ENCODE measurements around the gene OR8J3.
"Not testable (repeated sequence)": the region's sequence is repeated elsewhere in the genome, so short reads cannot be mapped to it uniquely, and the experiment has no call there.

OR8J3 gene, protein sequence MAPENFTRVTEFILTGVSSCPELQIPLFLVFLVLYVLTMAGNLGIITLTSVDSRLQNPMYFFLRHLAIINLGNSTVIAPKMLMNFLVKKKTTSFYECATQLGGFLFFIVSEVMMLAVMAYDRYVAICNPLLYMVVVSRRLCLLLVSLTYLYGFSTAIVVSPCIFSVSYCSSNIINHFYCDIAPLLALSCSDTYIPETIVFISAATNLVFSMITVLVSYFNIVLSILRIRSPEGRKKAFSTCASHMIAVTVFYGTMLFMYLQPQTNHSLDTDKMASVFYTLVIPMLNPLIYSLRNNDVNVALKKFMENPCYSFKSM

GRCh38 chr11:56140151-56140661 is at the start of gene OR8J3:
Gene OR8J3 (minus strand): TSS chr11:56140201. CDS start chr11:56137718, 2,483 bp downstream.
- no peak for DNase-seq

DNA sequence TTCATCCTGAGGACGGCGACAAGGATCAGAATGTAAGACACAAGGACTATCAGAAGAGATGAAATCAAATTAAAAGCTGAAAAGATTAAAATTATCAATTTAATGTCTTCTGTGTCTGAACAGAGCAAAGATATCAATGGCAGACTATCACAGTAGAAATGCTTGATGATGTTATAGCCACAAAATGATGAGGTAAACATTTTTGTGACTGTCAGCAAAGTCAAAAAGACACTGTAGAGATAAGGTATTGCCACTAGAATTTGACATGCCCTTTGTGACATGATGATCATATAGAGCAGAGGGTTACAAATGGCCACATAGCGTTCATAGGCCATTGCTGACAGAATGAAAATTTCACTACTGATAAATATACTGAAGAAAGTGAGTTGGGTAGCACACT is 48.6 kb upstream of the OR8J3 start:
- DNase-seq, result no peak

DNA sequence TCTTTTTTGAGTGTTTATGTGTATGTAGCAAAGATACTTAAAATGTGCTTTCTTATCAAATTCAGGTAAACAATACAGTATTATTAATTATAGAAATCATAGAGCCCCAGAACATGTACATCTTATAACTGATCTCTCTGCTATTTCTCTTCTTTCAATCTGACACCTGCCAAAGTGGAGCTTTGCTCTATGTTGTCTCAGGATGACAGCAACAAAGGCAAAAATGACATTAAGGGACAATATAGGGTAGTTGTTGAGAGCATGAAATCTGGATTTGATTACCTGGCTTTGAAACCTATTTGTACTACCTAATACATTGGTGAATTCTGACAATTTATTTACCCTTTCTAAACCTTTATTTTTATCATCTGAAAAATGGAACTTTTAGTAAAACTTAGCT is 43.5 kb upstream of the OR8J3 start:
- no peak for DNase-seq

DNA sequence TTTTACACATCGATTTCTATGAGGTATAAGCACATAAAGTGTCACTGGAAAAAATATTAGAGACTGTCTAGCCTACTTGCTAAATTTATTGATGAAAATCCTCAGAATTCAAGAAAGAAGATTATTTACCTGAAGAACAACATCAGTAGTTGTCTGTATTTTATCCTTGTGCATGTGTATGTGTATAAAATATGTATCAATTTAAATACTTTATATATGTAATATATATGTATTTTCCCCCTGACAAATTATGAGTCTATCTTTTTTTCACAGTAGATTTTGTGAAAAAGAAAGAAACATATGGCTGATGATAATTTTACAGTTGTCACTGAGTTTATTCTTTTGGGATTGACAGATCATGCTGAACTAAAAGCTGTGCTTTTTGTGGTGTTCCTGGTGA is 36.3 kb upstream of the OR8J3 start, which contains the start of gene OR5J2:
OR5J2 (plus strand) TSS at position 301 of the 400 bp plus-strand sequence; CDS start at position 301, 0 bp downstream.
- no peak for DNase-seq

GRCh38 chr11:56172256-56172830 is 32.3 kb upstream of the OR8J3 start:
- DNase-seq, result no peak

GRCh38 chr11:56163804-56164203 is 23.8 kb upstream of the OR8J3 start:
- no peak for DNase-seq

DNA sequence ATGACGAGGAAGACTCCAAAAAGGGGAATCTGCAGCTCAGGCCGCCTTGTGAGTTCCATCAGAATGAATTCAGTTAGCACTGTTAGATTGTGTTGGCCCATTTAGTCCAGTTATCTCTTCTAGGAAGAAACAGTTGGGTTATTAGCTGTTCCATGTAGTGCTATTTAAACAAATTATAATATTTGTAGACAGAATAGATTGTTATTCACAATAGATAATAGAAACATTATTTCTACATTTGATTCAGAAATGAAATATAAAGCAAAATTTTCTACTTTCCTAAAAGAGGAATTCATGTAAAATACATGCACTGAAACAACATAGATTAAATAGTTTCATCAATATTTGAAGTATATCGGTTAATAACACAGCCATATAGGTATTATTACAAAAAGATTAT is 20.2 kb upstream of the OR8J3 start, which contains the start of gene OR8K5:
OR8K5 (minus strand) TSS at position 101 of the 400 bp plus-strand sequence; CDS start at position 101, 0 bp downstream.
- no peak for DNase-seq

GRCh38 chr11:56152333-56152732 is 12.3 kb upstream of the OR8J3 start:
- DNase-seq, result no peak

DNA sequence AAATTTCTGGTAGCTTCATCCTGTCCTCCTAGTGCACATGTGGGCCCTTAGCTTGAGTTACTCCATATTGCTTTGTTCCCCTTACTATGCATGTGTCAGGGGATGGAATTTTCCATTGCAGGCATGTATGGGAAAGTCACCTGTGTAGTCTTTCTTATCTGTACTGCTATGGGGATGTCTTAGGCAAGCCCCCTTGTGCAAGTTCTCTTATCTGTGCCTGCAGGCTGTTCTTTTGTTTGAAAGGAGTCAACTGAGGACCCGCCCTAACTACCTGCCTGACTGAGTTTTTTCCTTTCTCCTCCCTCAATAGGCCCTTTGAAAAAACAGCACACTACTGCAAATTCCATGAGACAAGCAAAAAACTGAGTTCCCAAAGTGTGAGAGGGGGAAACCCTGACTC is 11.4 kb upstream of the OR8J3 start:
- DNase-seq, result no peak

DNA sequence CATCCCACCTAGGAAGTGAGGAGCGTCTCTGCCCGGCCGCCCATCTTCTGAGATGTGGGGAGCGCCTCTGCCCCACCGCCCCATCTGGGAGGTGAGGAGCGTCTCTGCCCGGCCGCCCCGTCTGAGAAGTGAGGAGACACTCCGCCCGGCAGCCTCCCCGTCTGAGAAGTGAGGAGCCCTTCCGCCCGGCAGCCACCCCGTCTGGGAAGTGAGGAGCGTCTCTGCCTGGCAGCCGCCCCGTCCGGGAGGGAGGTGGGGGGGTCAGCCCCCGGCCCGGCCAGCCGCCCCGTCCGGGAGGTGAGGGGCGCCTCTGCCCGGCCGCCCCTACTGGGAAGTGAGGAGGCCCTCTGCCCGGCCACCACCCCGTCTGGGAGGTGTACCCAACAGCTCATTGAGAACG is 3.7 kb upstream of the OR8J3 start:
- not testable (repeated sequence) for DNase-seq

GRCh38 chr11:56122073-56122472 is 17.9 kb downstream of the OR8J3 start, which contains the start of gene OR8H3:
Gene OR8H3 (plus strand): TSS chr11:56122373. CDS start chr11:56122373, 0 bp downstream.
- DNase-seq, result no peak

DNA sequence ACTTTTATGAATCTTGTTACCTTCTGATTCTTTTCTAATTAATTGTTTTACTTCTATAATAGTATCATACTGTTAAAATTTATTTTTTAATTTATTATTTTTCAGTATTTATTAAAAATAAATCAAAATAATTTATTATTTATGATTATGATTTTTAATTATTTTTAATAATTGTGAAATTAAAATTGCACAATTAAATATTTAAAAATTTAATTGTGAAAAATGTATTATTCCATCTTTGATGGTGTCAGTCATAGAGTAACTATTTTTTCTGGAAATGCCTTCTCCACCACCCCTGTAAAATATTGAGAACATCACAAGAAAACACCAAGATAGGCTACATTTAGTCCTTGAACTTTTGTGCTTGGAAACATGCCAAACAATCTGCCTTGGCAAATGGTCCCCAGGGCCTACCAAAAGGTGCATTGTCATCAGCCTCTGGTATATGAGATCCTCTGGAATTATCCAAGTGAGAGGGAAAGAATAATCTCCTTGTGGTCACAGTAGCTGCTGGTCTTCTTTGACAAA is 36.7 kb downstream of the OR8J3 start, which contains the start of gene OR8H2:
OR8H2 (plus strand) TSS at position 478 of the 528 bp plus-strand sequence. CDS start 1,356 bp downstream, outside the sequence.
- no peak for DNase-seq

DNA sequence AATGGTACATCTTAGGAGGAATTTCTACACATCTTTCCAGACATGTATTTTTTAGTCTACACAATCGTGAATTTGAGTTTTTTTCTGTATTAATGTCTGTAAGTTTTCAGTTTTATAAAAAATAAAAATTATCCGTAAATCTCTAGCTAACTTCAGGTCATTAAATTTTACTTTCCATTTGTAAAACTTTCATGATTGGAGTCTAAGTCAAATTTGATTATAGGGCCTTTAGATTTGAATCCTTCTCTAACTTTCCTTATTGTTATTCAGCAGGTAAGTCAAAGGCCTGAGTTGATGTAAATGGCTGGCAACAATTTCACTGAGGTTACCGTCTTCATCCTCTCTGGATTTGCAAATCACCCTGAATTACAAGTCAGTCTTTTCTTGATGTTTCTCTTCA is 47.0 kb downstream of the OR8J3 start, which contains the start of gene OR8I2:
OR8I2 (plus strand) TSS at position 301 of the 400 bp plus-strand sequence; CDS start at position 301, 0 bp downstream.
- DNase-seq, result no peak

DNA sequence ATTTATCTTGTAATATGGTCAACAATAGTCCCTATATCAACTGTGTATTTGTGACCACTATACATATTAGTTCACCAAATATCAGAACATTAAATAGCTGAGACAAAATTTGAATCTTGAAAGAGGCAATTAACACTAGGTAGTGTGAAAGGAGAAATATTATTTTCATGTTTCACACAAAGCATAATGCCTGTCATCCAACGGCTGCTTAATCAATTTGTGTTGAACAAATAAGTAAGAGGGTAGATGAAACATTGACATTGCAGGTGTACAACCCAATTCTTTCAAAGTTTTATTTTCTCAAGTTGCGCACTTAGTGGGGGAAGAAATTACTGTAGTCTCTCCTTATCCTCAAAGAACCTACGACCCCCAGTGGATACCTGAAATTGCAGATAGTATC is 50.3 kb downstream of the OR8J3 start:
- no peak for DNase-seq

Measured in activated CD4-positive, alpha-beta T cell treated with anti-CD3 and anti-CD28 coated beads, Interleukin-2, amount 50 U/mL, for 48 hours (primary cell).